Brain microvascular endothelial cell (primary cell): ENCODE data around the gene SEL1L.

Experiments
- DNase-seq: peaks from one replicate; pipeline ENCODE4 v3.0.0-alpha.2; 2020
- H3K27ac ChIP-seq: fragments of 250-450 bp; sonication (Bioruptor Pico); 2 replicates; pipeline ENCODE4 v1.5.1; 2020; ENCODE audit warnings: mild to moderate bottlenecking, moderate library complexity
- H3K27me3 ChIP-seq: fragments of 250-450 bp; sonication (Bioruptor Pico); replicated peaks from 2 replicates; pipeline ENCODE4 v1.5.1; 2020; ENCODE audit warnings: mild to moderate bottlenecking
- H3K36me3 ChIP-seq: fragments of 250-450 bp; sonication (Bioruptor Pico); replicated peaks from 2 replicates; pipeline ENCODE4 v1.5.1; 2020; ENCODE audit warnings: mild to moderate bottlenecking
- H3K4me3 ChIP-seq: 2 replicates; pipeline ENCODE4 v1.5.1; 2011; ENCODE audit warnings: low read depth, mild to moderate bottlenecking, control low read depth, low read length, moderate library complexity
- in situ Hi-C: cut with HindIII; loops from 2 replicates; pipeline ENCODE4 v1.10.0; 2017; ENCODE audit warnings: low sequenced_read_pairs, low pct_ligation_motif_present
- TF ChIP-seq, protein P1 (sequence below): IDR thresholded peaks from 2 replicates; pipeline ENCODE4 v1.5.1; 2011; ENCODE audit warnings: low read depth, mild to moderate bottlenecking, moderate library complexity, low read length, control low read depth, inconsistent platforms; ENCODE audit errors: missing control alignments

Gene SEL1L

DNA sequence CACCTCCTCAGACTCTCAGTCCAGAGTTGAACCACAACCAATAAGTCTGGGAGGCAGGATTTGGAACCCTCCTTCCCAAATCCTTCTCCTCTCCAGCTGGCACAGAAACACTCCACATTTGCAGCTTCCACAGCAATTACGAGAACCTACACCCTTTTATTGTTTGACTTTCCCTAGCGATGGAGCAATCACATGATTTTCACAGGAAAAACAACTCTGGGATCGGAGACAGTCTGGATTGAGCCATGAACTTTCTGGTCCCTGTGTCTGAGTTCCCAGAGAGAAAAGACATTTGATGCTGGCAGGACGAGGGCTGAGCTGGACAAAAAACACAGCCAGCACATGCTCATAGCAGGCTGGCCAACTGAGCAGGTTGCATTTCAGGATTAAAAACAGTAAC is 84.5 kb downstream of the SEL1L start:
- H3K27ac ChIP-seq: no peak overlapping the region
- TF ChIP-seq, protein P1, sequence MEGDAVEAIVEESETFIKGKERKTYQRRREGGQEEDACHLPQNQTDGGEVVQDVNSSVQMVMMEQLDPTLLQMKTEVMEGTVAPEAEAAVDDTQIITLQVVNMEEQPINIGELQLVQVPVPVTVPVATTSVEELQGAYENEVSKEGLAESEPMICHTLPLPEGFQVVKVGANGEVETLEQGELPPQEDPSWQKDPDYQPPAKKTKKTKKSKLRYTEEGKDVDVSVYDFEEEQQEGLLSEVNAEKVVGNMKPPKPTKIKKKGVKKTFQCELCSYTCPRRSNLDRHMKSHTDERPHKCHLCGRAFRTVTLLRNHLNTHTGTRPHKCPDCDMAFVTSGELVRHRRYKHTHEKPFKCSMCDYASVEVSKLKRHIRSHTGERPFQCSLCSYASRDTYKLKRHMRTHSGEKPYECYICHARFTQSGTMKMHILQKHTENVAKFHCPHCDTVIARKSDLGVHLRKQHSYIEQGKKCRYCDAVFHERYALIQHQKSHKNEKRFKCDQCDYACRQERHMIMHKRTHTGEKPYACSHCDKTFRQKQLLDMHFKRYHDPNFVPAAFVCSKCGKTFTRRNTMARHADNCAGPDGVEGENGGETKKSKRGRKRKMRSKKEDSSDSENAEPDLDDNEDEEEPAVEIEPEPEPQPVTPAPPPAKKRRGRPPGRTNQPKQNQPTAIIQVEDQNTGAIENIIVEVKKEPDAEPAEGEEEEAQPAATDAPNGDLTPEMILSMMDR: no peak
- no peaks in the 10 kb centered on the region for H3K36me3 ChIP-seq
- no peak overlapping the region for H3K4me3 ChIP-seq
- H3K27me3 ChIP-seq: peaks cover 2% of the 10 kb centered on the region
- in situ Hi-C loops: no loop called here
- DNase-seq: no peak

DNA sequence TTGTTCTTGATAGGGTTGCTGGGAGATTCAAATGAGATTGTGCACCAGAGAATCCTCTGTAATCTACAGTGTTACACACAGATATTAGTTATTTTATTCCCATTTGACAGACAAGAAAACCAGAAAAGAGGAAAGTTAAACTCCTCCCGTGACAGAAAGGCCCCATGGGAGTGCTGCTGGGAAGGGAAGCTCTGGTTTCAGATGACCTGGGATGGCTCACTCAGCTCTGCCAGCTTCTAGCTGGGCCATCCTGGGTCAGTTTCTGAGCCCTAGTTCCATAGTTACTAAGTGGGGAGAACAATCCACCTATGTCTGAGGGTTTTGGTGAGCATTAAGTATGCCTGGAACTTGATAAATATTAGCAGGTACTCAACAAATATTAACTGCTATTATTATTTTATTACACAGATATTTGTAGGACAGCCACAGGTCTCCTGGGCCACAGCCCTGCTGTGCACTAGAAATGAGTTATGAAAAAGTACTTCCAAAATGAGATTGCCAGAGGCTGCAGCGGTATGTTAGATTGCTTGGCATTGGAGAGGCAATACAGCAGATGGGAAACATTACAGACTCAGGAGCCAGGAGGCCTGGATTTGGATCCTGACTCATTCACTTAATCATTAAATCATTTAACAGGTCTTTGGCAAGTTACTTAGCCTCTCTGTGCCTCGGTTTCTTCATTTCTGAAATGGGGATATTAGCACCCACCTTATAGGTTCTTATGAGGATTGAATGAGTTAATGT is 86.5 kb downstream of the SEL1L start:
- no peak overlapping the region for H3K27ac ChIP-seq
- H3K27me3 ChIP-seq: peaks cover 2% of the 10 kb centered on the region
- TF ChIP-seq, protein P1: no peak
- no peak for DNase-seq
- H3K36me3 ChIP-seq: no peaks in the 10 kb centered on the region
- H3K4me3 ChIP-seq: no peak overlapping the region
- in situ Hi-C loops: no loop called here

DNA sequence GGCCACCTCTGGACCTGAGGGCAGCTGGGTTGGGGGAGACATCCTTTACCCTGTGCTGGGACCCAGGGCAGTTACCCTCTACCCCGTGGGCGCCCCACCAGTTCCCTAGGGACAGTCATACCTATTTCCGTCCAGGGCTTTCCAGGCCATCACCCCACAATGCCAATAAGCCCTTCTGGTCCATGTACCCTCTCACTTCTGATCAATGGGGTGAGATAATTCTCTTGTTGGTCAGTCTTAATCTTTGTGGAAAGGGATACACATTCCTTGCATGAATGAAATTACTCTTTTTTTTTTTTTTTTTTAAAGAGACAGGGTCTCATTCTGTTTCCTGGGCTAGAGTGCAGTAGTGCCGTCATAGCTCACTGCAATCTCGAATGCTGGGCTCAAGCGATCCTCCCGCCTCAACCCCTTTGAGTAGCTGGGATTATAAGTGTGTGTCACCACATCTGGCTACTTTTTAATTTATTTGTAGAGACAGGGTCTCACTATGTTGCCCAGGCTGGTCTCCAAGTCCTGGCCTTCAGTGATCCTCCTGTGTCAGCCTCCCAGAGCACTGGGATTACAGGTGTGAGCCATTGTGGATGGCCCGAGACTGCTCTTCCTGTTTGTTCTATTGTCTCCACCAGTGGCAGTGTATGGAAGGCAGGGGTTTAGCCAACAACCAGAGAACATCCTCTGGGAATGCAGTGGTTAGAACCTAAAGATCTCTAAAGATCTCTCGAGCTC is 87.2 kb downstream of the SEL1L start:
- Histone ChIP-seq H3K27ac (no peak overlapping the region), H3K27me3 (peaks cover 2% of the 10 kb centered on the region), H3K36me3 (no peaks in the 10 kb centered on the region), H3K4me3 (no peak overlapping the region)
- in situ Hi-C loops: no loop called here
- no peak for DNase-seq
- TF ChIP-seq, protein P1: no peak

DNA sequence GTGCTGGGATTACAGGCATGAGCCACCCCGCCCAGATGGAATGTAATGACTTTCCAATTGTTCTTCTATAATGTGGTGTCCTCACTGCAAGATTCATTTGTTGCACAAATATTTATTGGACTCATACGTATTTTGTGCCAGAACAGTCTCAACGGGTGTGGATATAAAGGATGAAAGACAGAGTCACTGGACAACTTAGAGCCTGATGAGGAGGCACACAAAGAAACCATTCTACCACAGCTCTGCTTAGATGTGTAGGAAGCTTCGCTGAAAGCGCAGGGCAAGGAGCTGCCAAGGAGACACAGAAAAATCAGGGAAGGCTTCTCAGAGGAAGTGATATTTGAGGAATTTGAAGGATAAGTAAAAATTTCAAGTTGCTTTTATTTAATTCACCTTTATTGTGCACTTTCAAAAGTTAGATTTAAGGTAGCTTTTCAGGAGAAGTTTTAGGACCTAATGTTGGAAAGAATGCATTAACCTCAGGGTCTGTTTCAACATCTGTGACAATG is 92.0 kb downstream of the SEL1L start:
- no peak overlapping the region for H3K4me3 ChIP-seq
- no peak for DNase-seq
- H3K27ac ChIP-seq: no peak overlapping the region
- in situ Hi-C loops: no loop called here
- no peaks in the 10 kb centered on the region for H3K36me3 ChIP-seq
- TF ChIP-seq, protein P1: no peak
- H3K27me3 ChIP-seq: peaks cover 16% of the 10 kb centered on the region

DNA sequence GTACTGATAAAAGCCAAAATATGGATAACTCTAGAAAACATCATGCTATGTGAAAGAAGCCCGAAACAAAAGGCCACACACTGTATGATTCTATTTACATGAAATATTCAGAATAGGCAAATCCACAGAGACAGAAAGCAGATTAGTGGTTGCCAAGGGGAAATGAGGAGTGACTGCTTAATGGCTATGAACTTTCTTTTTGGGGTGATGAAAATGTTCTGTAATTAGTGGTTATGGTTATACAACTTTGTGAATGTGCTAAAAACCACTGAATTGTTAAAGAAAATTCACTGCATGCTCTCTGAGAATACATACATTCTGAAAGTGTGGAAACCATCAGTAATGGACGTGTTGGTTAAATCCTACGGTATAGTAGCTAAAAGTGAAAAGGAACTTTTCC is 93.6 kb downstream of the SEL1L start:
- Histone ChIP-seq H3K27ac (no peak overlapping the region), H3K27me3 (peaks cover 29% of the 10 kb centered on the region), H3K36me3 (no peaks in the 10 kb centered on the region), H3K4me3 (no peak overlapping the region)
- DNase-seq: no peak
- in situ Hi-C loops: no loop called here
- TF ChIP-seq, protein P1: no peak
